ENCODE measurements around the gene CENPX.

GRCh38 chr17:82047379-82047778 is 24.7 kb upstream of the CENPX start:
- TF ChIP-seq EZH2phosphoT487 (IDR thresholded peaks at IDR 0.05; ENCODE audit: borderline replicate concordance, low read length) (no peak), CTCF (IDR thresholded peaks at IDR 0.05; ENCODE audit: low read depth, low read length, poor library complexity, severe bottlenecking) (no peak)

Measured in DOHH2 (cell line).